Tibial nerve (tissue), 4 donors: ENCODE results near the gene SLC9C1. TPM values are rescaled to one million over a fixed set of nuclear protein-coding genes. Genes with fewer than 3 reads are reported as not detected.

ENCODE experiments used
- DNase-seq, 2 donors: peaks; one replicate each; pipeline ENCODE4 v3.0.0-alpha.2; 2019; ENCODE audit warnings: low spot score in 2 of 2
- H3K27ac ChIP-seq, 4 donors: fragments of 200-600 bp; sonication (generic) in 3 of 4; one replicate each; pipeline ENCODE4 v1.5.1; 2017 to 2019; ENCODE audit warnings: mild to moderate bottlenecking in 1 of 4
- H3K27me3 ChIP-seq, 2 donors: fragments of 200-600 bp; sonication (generic) in 1 of 2; one replicate each; pipeline versions ENCODE4 v1.5.1 to v1.6.0; 2017 to 2019
- H3K36me3 ChIP-seq, 3 donors: fragments of 200-600 bp; sonication (generic); one replicate each; pipeline ENCODE4 v1.5.1; 2018 to 2019
- H3K4me1 ChIP-seq, 4 donors: fragments of 200-600 bp; sonication (generic) in 3 of 4; one replicate each; pipeline ENCODE4 v1.5.1; 2017 to 2019
- H3K4me3 ChIP-seq, 4 donors: fragments of 200-600 bp; sonication (generic) in 3 of 4; one replicate each; pipeline ENCODE4 v1.5.1; 2017 to 2019; ENCODE audit warnings: mild to moderate bottlenecking in 1 of 4, moderate library complexity in 1 of 4
- H3K9me3 ChIP-seq, 4 donors: fragments of 200-600 bp; sonication (generic) in 3 of 4; one replicate each; pipeline ENCODE4 v1.5.1; 2017 to 2019
- CTCF ChIP-seq, 5 experiments: fragments of 200-600 bp in 3 of 5; fragments of 450-650 bp in 2 of 5; sonication (generic) in 3 of 5; IDR thresholded peaks; one replicate each; pipeline ENCODE4 v1.5.1; 2016 to 2019; ENCODE audit warnings: antibody characterized with exemption in 5 of 5, mild to moderate bottlenecking in 3 of 5, moderate library complexity in 2 of 5
- EP300 ChIP-seq, 2 donors: sonication (generic); formaldehyde crosslinking; IDR thresholded peaks; one replicate each; pipeline ENCODE4 v1.6.1; 2017; ENCODE audit warnings: antibody characterized with exemption in 2 of 2, mild to moderate bottlenecking in 1 of 2
- POLR2A ChIP-seq, 2 donors: fragments of 450-650 bp; IDR thresholded peaks; one replicate each; pipeline ENCODE4 v1.6.1; 2017; ENCODE audit warnings: antibody characterized with exemption in 2 of 2, mild to moderate bottlenecking in 2 of 2, moderate library complexity in 2 of 2
- WGBS, 2 donors: methylation state at CpG; one replicate each; pipeline ENCODE4 v1.1.5; 2018; 5-methylcytosine and 5-hydroxymethylcytosine counted together
- total RNA-seq, 4 donors: library from RNA; depleted of rRNA; stranded (reverse); fragments of >200 nt; gene quantifications; one replicate each; pipeline ENCODE4 v1.1.0, GENCODE V29; 2016

SLC9C1 gene
- total RNA-seq, 4 donors from 2014 or later = not detected

- Histone ChIP-seq H3K27ac (no peak overlapping the region), H3K36me3 (no peaks in the 10 kb centered on the region), H3K4me1 (no peaks in the 10 kb centered on the region), H3K4me3 (no peak overlapping the region), H3K9me3 (no peaks in the 10 kb centered on the region), H3K27me3 (no peaks in the 10 kb centered on the region)
- TF ChIP-seq POLR2A (IDR thresholded peaks at IDR 0.05) (no peak), EP300 (IDR thresholded peaks at IDR 0.05) (no peak), CTCF (IDR thresholded peaks at IDR 0.05) (no peak)
- DNase-seq = no peak
- 91 to 96% methylated on average over 2 of the region's 2 CpGs for WGBS, 2 donors
Observed at GRCh38 chr3:112104774-112105173, 189.2 kb downstream of the SLC9C1 start.

- Histone ChIP-seq H3K4me1 (no peaks in the 10 kb centered on the region), H3K36me3 (no peaks in the 10 kb centered on the region), H3K27me3 (no peaks in the 10 kb centered on the region), H3K4me3 (no peak overlapping the region), H3K27ac (no peak overlapping the region), H3K9me3 (no peaks in the 10 kb centered on the region)
- WGBS, 2 donors = 85 to 90% methylated on average over 2 of the region's 2 CpGs
- no peak for TF ChIP-seq EP300 (IDR thresholded peaks at IDR 0.05)
- no peak for TF ChIP-seq CTCF (IDR thresholded peaks at IDR 0.05)
- no peak for TF ChIP-seq POLR2A (IDR thresholded peaks at IDR 0.05)
- DNase-seq = no peak
Observed at GRCh38 chr3:112101916-112102315, 192.1 kb downstream of the SLC9C1 start.

- DNase-seq = no peak
- WGBS, 2 donors = 37 to 40% methylated on average over 4 of the region's 4 CpGs
- TF ChIP-seq EP300 (IDR thresholded peaks at IDR 0.05) (no peak), CTCF (IDR thresholded peaks at IDR 0.05) (no peak), POLR2A (IDR thresholded peaks at IDR 0.05) (no peak)
- H3K27me3 ChIP-seq = no peaks in the 10 kb centered on the region
- no peaks in the 10 kb centered on the region for H3K36me3 ChIP-seq
- H3K9me3 ChIP-seq = no peaks in the 10 kb centered on the region
- peaks cover 0 to 9% (median 0%) of the 10 kb centered on the region in 4 donors for H3K4me1 ChIP-seq
- no peak overlapping the region for H3K4me3 ChIP-seq
- no peak overlapping the region for H3K27ac ChIP-seq
Observed at GRCh38 chr3:112097378-112097777, 196.6 kb downstream of the SLC9C1 start.

- H3K27ac ChIP-seq = no peak overlapping the region
- 69 to 71% methylated on average over 2 of the region's 2 CpGs for WGBS, 2 donors
- DNase-seq = no peak
Observed at GRCh38 chr3:112096176-112096575, 197.8 kb downstream of the SLC9C1 start.

GRCh38 chr3:112095731-112096130 is 198.3 kb downstream of the SLC9C1 start:
- Histone ChIP-seq H3K4me1 (peaks cover 0 to 12% (median 0%) of the 10 kb centered on the region in 4 donors), H3K27ac (no peak overlapping the region), H3K36me3 (no peaks in the 10 kb centered on the region), H3K9me3 (no peaks in the 10 kb centered on the region), H3K4me3 (no peak overlapping the region), H3K27me3 (no peaks in the 10 kb centered on the region)
- no peak for TF ChIP-seq EP300 (IDR thresholded peaks at IDR 0.05)
- TF ChIP-seq CTCF (IDR thresholded peaks at IDR 0.05) = no peak
- no peak for TF ChIP-seq POLR2A (IDR thresholded peaks at IDR 0.05)
- WGBS, 2 donors = 44 to 49% methylated on average over 2 of the region's 2 CpGs
- DNase-seq = no peak

More at GRCh38 chr3:112096176-112096575, 197.8 kb downstream of the SLC9C1 start:
- no peaks in the 10 kb centered on the region for H3K9me3 ChIP-seq
- H3K36me3 ChIP-seq = no peaks in the 10 kb centered on the region
- H3K4me3 ChIP-seq = no peak overlapping the region
- no peaks in the 10 kb centered on the region for H3K27me3 ChIP-seq
- peaks cover 0 to 12% (median 0%) of the 10 kb centered on the region in 4 donors for H3K4me1 ChIP-seq
- TF ChIP-seq CTCF (IDR thresholded peaks at IDR 0.05) = no peak
- TF ChIP-seq POLR2A (IDR thresholded peaks at IDR 0.05) = no peak
- TF ChIP-seq EP300 (IDR thresholded peaks at IDR 0.05) = no peak
